ENCODE data around the gene SLC35G4.
"Not testable (repeated sequence)": the region's sequence is repeated elsewhere in the genome, so short reads cannot be mapped to it uniquely, and the experiment has no call there.

The SLC35G4 gene

DNA sequence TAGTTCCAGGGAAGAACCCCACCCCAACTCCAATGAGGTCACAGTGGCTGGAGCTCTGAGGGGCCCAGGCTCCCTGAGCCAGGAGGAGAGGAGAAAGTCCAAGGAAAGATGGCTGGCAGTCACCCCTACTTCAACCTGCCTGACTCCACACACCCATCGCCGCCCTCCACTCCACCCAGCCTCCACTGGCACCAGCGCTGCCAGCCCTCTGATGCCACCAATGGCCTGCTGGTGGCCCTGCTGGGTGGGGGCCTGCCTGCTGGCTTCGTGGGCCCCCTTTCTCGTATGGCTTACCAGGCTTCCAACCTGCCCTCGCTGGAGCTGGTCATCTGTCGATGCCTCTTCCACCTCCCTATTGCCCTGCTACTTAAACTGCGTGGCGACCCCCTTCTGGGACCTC, at the start of gene SLC35G4:
SLC35G4 (plus strand) TSS at position 109 of the 400 bp plus-strand sequence; CDS start at position 109, 0 bp downstream.
- not testable (repeated sequence) for DNase-seq

DNA sequence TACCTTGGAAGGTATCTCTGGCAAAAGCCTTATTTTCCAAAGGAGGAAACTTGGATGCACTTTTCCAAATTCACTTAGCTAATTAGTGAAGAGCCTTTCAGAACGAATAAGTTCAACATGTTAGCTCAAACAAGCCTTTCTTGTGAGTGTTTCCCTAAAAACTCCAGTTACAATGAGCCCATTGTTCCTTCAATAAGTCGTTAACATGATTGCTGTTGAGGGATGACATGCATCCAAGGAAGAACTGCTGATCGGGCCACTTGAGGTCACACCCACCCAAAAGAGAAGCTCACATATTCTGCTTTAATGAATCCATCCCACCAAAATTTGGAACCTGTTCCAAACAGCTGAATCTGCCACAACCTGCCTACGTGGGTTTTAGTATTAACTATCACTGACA, 48.1 kb upstream of the SLC35G4 start:
- no peak for DNase-seq

DNA sequence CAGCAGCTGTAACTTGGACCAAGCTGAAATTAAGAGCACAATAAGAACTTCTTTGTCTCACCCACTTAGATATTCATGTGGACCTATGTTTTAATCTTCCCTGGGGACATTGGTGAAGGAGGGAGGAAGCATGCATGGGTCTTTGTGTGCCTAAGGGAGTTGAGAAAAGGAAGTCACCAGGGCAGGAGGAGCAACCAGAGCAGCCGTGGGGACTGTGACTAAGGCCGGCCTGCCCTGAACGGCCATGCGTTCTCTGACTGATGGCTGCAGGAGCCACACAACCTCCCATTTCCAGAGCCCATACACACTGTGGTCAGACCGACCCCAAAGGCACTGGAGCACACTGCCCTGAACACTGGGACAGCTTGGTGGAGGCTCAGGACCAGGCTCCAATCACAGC, 43.7 kb upstream of the SLC35G4 start:
- DNase-seq, result no peak

DNA sequence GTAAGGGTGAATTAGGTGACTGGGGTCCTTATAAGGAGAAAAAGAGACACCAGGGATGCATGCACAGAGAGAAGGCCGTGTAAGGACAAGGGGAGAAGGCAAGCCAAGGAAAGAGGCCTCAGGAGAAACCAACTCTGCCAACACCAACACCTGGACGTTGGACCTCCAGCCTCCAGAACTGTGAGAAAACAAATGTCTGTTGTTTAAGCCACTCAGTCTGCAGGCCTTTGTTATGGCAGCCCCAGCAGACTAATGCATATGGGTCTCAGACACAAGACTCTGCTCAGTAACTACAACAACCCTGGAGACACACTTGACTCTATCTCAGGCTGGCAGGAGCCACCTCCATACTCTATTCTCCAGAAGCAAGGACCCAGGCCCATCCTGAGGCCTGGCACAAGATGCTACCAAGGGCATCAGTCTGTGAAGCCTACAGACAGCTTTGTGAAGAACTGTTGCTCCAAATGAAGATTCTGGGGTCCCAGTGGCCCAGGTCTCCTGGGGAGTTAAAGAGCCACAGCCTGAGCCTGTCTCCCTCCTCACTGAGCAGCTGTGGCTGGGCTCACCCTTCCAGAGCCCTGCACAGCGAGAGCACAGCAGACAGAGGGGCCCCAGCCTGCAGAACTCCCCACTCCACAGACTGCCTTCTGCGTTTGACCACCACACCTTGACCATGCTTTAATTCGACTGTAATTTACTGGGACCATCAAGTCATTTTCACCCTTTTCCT, 43.0 kb upstream of the SLC35G4 start:
- no peak for DNase-seq

DNA sequence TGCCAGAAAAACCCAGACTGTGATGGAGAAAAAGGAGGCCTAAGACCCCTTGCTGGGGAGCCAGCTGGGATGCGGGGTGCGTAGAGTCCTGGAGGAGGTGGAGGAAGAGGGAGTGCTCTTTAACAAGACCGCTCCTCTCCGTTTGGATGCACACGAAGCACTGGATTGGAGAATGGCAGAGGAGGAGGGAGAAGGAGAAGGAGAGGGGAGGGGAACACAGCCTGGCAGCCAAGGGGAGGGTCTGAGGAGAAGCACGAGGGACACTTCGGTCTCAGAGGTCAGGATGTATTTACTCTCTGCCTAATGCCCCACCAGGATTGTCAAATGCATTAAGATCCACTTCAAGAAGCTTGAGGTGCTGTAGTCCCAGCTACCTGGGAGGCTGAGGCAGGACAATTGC, 42.0 kb upstream of the SLC35G4 start:
- no peak for DNase-seq

DNA sequence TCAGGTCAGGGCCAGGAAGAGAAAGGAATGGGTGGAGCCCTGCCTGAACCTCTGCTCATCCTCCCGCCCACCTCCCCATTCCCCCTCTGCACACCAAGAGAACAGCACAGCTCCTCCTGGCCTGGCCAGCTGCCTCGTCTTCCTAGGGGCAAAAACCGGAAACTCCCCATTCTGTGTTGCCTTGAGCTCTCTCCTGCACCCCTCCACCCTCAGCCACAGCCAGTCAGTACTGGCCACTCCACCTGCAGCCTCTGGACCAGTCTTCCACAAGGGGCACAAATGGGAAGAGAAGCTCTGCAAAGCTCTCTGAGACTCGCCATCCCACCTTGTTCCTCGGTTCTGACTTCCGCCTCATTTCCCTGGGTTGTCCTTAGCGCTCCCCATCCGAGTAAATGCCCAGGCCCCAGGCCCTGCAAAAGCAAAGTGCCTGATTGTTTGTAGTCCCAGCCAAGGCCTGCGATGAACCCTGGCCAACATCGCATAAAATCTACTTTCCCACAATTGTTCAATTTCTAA, 39.3 kb upstream of the SLC35G4 start:
- no peak for DNase-seq

DNA sequence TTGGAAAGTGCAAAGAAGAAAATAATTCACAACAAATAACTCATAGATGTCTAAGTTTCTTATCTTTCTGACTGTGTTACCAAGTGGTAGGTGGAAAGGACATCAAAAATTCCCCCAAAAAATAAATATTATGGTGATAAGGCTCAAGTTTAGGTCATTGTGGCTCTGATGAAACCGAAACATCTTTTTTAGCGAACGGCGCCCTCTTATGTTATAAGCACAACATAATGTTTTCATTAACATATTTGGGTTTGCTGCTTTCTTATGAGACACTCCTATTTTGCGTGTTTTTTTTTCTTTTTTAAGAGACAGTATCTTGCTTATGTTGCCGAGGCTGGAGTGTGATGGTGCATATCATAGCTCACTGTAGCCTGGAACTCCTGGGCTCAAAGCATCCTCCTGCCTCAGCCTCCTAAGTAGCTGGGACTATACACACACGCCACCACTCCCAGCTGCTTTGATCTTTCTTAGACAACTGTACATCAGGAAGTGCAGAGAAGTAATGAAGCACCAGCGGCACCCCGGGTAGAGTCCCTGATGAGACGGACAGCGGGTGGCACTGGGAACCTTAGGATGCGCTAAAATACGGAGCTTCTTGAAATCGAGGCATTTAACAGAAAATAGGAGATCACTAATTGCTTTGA, 38.5 kb upstream of the SLC35G4 start:
- DNase-seq, result peak; percentile 21 to 52

DNA sequence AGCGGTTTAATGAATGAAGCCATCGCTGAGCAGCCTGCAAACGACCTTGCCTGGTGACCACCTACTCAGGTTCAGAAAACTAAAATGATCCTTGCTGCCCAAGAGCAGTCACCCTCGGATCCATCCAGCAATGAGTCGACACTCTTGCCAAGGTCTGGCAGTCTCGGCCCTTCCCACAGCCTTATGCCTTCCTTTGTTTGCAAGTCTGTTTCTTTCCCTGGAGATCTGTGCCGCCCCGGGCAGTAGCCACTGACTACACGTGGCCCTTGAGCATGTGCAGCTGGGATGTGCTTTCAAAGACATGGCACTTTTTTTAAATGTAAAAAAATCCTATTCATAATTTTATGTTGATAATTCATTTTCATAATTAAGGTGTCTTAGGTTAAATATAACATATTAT, 37.2 kb upstream of the SLC35G4 start:
- no peak for DNase-seq

GRCh38 chr18:11574545-11574944, 34.9 kb upstream of the SLC35G4 start:
- DNase-seq, result no peak

- peak in 1 of 2 experiments; percentile 15 for DNase-seq
Measured at GRCh38 chr18:11577271-11578112, 31.9 kb upstream of the SLC35G4 start.

DNA sequence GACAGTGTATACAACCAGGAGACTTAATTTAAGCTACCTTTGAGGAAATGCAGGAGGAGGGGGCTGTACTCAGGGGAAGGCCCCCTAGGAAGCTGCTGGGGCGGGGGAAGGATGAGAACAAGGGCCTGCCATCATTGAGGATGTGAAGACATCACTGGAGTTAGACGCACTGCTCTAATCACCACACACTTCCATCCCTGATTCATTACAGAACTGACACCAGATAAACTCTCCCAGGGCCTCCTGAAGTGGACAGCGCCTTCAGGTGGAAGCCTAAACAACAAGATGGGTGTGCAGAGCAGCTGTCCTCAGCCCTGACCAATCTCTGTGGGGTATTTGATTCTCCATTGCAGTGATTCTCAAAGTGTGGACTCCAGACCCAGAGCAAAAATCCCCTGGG, 30.6 kb upstream of the SLC35G4 start:
- DNase-seq, result no peak

GRCh38 chr18:11579916-11580315, 29.5 kb upstream of the SLC35G4 start:
- DNase-seq, result no peak

DNA sequence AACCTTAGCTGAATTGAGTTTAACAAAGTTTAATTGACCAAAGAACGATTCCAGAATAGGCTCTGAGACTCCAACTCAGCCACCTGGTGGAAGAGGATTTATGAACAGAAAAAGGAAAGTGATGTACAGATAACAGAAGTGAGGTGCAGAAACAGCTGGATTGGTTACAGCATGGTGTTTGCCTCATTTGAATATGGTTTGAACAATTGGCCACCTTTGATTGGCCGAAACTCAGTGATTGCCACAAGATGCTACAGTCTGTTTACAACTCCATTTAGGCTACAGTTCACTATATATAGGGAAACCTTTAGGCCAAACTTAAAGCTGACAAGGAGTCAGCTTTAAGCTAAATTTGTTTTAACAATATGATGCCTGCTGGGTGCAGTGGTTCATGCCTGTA, 28.1 kb upstream of the SLC35G4 start:
- DNase-seq, result no peak

GRCh38 chr18:11585596-11585995, 23.8 kb upstream of the SLC35G4 start:
- DNase-seq, result no peak

DNA sequence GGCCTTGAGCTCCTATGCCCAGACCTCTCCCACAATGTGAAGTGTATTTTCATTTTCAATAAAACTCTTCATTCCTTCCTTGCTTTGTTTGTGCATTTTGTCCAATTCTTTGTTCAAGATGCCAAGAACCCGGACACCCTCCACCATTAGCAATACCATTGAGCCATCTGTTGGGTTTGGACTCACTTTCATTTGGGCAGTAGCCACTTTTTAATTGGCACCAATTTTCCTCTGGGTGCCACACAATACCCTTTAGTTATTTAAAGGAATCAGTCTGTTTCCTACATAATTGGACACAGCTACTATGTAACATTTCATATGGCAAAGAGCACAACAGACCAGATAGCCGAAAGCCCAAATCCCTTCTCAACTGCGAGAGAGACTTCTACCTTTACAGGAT, 22.5 kb upstream of the SLC35G4 start:
- no peak for DNase-seq

DNA sequence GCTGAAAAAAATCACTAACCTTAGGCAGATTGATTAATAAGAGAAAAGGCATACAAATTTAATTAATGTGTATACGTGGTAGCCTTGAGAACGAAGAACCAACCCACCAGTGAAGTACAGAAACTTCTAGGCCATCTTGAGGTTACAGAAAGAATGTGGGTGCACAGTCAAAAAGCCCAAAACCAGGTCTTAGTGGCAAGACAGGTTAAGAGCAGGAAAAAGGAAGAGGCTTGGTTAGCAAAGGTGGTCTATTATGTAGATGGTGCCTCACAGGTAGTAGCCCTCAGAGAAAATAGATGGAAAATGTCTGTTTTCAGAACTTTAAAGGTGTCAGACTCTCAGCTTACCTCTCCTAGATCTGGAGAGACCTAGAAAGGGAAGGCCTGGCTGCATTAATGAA, 22.0 kb upstream of the SLC35G4 start:
- DNase-seq, result no peak

- no peak for DNase-seq
Measured at GRCh38 chr18:11587846-11588245, 21.6 kb upstream of the SLC35G4 start.

DNA sequence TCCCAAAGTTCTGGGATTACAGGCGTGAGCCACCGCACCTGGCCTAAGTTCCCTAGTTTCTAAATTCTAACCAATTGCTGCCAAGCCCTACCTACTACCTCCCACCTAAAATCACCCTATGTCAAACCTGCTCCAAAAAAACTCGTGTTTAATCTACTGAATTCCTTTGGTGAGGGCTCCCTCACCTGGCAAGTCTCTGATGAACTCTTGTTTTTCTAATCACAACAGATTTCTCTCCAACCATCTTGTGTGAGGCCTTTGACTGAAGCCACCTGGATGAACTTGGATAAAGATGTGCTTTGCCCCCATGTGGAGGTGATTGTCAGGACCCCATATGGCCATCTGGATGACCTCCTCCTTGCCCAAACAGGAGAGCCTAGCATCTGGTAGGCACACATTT, 17.4 kb upstream of the SLC35G4 start:
- no peak for DNase-seq

DNA sequence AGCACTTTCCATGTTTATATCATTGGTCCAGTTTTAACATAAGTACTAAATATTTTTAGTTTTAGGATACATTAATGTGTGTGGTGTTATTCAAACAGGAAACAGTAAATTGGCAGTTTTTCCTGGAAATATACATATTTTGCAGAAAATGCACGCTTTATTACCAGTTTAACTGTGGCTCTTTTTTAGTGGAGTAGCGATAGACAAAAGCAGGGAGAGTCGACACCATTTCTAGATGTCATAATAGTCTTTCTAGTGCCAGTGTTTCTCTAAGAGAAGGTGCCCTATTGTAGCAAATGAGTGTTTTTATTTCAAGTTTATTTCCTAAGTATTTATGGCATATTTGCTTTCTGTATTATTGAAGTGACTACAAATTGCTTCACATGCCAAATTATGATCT, 9.1 kb upstream of the SLC35G4 start:
- no peak for DNase-seq

GRCh38 chr18:11607906-11608305, 1.5 kb upstream of the SLC35G4 start:
- no peak for DNase-seq

DNA sequence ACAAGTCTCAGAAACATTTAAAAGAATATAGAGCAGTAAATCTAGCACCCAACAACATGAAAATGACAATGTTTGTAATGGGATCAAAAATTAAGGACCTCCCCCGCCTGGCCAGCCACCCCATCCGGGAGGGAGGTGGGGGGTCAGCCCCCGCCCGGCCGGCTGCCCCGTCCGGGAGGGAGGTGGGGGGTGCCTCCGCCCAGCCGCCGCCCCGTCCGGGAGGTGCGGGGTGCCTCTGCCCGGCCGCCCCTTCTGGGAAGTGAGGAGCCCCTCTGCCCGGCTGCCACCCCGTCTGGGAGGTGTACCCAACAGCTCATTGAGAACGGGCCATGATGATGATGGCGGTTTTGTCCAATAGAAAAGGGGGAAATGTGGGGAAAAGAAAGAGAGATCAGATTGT, 778 bp upstream of the SLC35G4 start:
- DNase-seq, result not testable (repeated sequence)

DNA sequence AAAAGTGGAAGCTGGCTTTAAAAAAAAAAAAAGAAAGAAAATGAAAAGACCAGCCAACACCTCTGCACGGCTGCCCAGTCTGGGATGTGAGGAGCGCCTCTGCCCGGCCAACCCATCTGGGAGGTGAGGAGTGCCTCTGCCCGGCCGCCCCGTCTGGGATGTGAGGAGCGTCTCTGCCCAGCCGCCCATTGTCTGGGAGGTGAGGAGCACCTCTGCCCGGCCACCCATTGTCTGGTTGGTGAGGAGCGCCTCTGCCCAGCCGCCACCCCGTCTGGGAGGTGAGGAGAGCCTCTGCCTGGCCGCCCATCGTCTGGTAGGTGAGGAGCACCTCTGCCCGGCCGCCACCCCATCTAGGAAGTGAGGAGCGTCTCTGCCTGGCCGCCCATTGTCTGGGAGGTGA, 3.7 kb downstream of the SLC35G4 start:
- DNase-seq, result not testable (repeated sequence)

DNA sequence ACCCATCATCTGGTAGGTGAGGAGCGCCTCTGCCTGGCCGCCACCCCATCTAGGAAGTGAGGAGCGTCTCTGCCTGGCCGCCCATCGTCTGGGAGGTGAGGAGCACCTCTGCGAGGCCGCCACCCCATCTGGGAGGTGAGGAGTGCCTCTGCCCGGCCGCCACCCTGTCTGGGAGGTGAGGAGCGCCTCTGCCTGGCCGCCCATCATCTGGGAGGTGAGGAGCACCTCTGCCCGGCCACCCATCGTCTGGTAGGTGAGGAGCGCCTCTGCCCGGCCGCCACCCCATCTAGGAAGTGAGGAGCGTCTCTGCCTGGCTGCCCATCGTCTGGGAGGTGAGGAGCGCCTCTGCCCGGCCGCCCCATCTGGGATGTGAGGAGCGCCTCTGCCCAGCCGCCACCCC, 4.2 kb downstream of the SLC35G4 start:
- DNase-seq, result not testable (repeated sequence)

GRCh38 chr18:11614042-11614441, 4.6 kb downstream of the SLC35G4 start:
- not testable (repeated sequence) for DNase-seq
